Jurkat, Clone E6-1 (cell line): ENCODE measurements around the gene BRICD5.

Source experiments
- DNase-seq: peaks from one replicate; pipeline ENCODE4 v3.0.0-alpha.2; 2011; ENCODE audit warnings: low read depth, low spot score
- H3K4me3 ChIP-seq: 2 replicates; pipeline ENCODE4 v1.5.1; 2011; ENCODE audit warnings: mild to moderate bottlenecking, low read length, control low read depth, moderate library complexity

The BRICD5 gene

GRCh38 chr16:2226918-2227317 is 16.3 kb upstream of the BRICD5 start:
- no peak overlapping the region for H3K4me3 ChIP-seq
- DNase-seq: no peak

GRCh38 chr16:2226245-2226793 is 15.7 kb upstream of the BRICD5 start:
- no peak for DNase-seq
- H3K4me3 ChIP-seq: no peak overlapping the region

- H3K4me3 ChIP-seq: peak overlapping the region; percentile 89
- DNase-seq: no peak
These were observed 13.4 kb upstream of the BRICD5 start for GRCh38 chr16:2223942-2224486.

GRCh38 chr16:2223221-2223941 is 12.7 kb upstream of the BRICD5 start, which contains the start of gene E4F1:
E4F1 (plus strand) TSS chr16:2223591; CDS start chr16:2223614, 23 bp downstream.
- peak; percentile 99 for DNase-seq
- peak within 1 kb of the TSS; percentile 89 for H3K4me3 ChIP-seq

GRCh38 chr16:2216330-2216729 is 5.7 kb upstream of the BRICD5 start:
- H3K4me3 ChIP-seq: peak overlapping the region; percentile 92
- DNase-seq: no peak

- H3K4me3 ChIP-seq: peak within 1 kb of the TSS; percentile 92
- no peak for DNase-seq
These were observed 4.0 kb upstream of the BRICD5 start, which contains the start of gene PGP for GRCh38 chr16:2214719-2214968. PGP (minus strand) TSS chr16:2214840; CDS start chr16:2214777, 63 bp downstream.

- peak overlapping the region; percentile 60 for H3K4me3 ChIP-seq
- DNase-seq: no peak
These were observed 3.4 kb upstream of the BRICD5 start for GRCh38 chr16:2213817-2214718.

GRCh38 chr16:2212362-2213324 is 2.0 kb upstream of the BRICD5 start:
- DNase-seq: no peak
- peak overlapping the region; percentile 60 for H3K4me3 ChIP-seq

GRCh38 chr16:2211923-2212347 is 1.3 kb upstream of the BRICD5 start:
- no peak for DNase-seq
- no peak overlapping the region for H3K4me3 ChIP-seq

GRCh38 chr16:2210009-2210332 is 692 bp downstream of the BRICD5 start:
- no peak overlapping the region for H3K4me3 ChIP-seq
- no peak for DNase-seq

GRCh38 chr16:2209258-2210008 is 1.2 kb downstream of the BRICD5 start:
- no peak overlapping the region for H3K4me3 ChIP-seq
- no peak for DNase-seq

- H3K4me3 ChIP-seq: no peak overlapping the region
- no peak for DNase-seq
These were observed 1.9 kb downstream of the BRICD5 start for GRCh38 chr16:2208772-2209171.

- DNase-seq: no peak
- no peak overlapping the region for H3K4me3 ChIP-seq
These were observed 2.4 kb downstream of the BRICD5 start for GRCh38 chr16:2208308-2208707.

- H3K4me3 ChIP-seq: no peak overlapping the region
These were observed 2.8 kb downstream of the BRICD5 start for GRCh38 chr16:2207872-2208271.

GRCh38 chr16:2206780-2207433 is 3.8 kb downstream of the BRICD5 start:
- DNase-seq: no peak
- peak overlapping the region; percentile 88 for H3K4me3 ChIP-seq

More at GRCh38 chr16:2207872-2208271, 2.8 kb downstream of the BRICD5 start:
- DNase-seq: no peak

- H3K4me3 ChIP-seq: peak overlapping the region; percentile 88
- no peak for DNase-seq
These were observed 4.3 kb downstream of the BRICD5 start for GRCh38 chr16:2206420-2206779.

GRCh38 chr16:2205967-2206313 is 4.7 kb downstream of the BRICD5 start:
- no peak for DNase-seq
- peak overlapping the region; percentile 88 for H3K4me3 ChIP-seq
